ENCODE results near the gene CNTNAP2.
A peak's percentile ranks its signal among the peaks of the same experiment; 100 is the strongest.
"Not testable (repeated sequence)": the region's sequence is repeated elsewhere in the genome, so short reads cannot be mapped to it uniquely, and the experiment has no call there.

Gene CNTNAP2

DNA sequence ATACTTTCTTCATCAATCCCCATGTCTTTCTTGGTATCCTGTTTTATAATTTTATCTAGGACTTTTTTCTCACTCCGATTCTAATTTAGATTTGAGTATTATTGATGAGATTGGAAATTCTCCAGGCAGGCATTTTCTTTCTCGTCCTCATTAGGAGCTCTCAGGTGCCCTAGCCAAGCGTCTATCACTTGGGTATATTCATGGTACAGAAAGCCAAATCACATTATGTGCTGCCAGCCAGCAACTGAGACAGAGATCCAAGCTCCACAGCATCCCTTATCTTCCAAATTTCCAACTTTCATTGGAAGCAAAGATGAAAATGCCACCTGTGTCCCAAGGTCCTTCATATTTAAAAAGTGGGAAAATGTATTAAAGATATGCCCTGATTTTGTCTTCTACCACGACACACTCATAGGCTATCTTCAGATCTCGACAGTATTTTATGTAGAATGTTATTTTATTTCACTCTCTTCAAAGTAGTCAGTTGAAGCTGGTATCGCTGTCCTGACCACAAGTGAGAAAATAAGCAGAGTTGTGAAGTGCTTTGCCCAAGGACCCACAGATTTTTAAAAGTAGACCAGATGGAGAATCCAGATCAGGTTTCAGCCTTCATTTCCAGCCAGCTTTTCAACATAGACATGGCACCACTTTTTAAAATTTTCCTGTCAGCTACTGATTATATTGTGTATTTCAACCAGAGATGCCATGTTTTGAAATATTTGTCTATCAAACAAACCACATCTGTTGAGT, 773.4 kb downstream of the CNTNAP2 start:
- no peak for DNase-seq (ENCODE audit: low read depth)

DNA sequence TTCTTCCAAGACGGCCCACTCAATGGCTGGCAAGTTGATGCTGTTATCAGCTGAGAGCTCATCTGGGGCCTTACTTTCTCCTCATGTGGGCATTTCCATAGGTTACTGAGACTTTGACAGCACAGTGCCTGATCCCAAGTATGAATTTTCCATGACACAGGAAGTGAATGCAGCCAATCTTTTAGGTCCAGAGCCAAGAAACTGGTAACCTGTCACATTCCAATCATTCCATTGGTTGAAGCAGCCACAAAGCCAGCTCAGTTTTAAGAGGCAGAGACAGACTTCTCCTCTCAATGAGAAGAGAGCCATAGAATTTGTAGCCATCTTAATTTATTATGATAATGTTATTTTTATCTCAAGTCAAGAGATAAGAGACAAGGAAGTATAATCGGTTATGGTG, 775.5 kb downstream of the CNTNAP2 start:
- DNase-seq (ENCODE audit: low read depth) = no peak

DNA sequence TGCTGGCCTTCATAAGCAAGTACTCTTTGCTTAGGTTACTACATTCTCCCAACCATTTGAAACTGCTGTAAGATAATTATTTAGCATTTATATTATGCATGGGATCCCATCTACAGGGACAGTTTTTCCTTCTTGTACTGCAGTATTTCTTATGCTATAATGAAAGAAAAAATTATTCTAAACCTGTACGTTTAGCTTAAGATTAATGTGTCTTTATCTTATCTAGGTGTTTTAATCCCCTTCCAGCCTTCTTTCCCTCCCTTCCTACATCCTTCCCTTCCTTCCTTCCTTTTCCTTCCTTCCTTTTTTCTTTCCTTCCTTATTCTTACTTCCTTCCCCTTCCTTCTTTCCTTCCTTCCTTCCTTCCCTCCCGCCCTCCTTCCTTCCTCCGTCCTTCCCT, 778.3 kb downstream of the CNTNAP2 start:
- DNase-seq (ENCODE audit: low read depth) = no peak

DNA sequence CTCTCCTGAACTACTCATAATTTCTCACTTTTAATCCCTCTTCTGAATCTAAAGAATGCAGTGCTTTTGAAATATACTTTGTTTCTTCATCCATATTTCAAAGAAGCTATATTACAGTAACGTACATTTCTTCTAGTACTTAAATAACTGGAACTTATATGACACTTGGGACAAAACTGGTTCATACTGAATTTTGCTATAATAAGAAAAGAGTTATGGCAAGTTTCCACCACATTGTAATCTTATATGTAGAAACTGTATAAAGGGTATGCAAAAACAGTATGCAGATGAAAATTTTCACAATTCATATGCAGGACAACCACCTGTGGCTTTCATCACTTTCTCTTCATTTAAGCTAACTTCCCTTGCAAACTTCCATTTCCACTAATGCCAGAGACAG, 785.7 kb downstream of the CNTNAP2 start:
- no peak for DNase-seq (ENCODE audit: low read depth)

DNA sequence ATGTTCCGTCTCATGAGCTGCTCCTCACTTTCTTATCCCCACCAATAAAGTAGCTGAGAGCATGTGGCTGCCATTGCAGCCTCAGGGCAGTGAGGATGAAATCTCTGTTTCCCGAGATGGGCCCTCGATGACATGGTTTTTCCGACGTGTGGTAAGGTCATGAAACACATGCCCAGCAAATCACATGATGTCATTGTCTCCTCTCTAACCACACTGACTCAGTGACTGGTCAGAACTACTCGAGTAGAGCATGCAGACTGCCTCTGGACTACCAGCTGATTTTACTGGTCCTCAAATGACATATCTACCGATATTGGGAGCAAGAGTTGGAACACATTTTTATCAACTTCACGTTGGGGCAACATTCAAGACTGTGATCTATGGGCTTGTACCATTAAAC, 786.1 kb downstream of the CNTNAP2 start:
- no peak for DNase-seq (ENCODE audit: low read depth)

DNA sequence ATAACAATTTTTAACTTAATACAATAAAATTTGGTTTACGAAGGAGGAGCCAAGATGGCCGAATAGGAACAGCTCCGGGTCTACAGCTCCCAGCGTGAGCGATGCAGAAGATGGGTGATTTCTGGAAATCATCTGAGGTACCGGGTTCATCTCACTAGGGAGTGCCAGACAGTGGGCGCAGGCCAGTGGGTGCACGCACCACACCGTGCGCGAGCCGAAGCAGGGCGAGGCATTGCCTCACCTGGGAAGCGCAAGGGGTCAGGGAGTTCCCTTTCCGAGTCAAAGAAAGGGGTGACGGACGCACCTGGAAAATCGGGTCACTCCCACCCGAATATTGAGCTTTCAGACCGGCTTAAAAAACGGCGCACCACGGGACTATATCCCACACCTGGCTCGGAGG, 789.1 kb downstream of the CNTNAP2 start:
- not testable (repeated sequence) for DNase-seq (ENCODE audit: low read depth)

DNA sequence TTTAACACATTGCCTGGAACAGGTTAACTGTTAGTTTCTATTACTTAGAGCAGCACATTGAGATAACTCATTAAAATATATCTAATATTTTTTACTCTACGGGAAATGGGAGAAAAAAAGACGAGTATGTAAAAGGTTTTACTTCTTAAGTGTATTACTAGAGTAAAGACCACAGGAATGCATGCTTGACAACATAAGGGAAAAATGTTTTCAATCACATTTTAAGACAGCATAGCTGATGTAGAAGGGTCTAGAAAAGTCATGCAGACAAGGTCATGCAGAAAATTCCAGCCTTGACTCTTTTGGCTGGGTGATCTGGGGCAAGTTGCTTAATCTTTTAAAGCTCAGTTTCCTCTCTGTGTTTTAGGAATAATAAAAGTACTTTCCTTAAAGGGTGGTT, 806.2 kb downstream of the CNTNAP2 start:
- no peak for DNase-seq (ENCODE audit: low read depth)

DNA sequence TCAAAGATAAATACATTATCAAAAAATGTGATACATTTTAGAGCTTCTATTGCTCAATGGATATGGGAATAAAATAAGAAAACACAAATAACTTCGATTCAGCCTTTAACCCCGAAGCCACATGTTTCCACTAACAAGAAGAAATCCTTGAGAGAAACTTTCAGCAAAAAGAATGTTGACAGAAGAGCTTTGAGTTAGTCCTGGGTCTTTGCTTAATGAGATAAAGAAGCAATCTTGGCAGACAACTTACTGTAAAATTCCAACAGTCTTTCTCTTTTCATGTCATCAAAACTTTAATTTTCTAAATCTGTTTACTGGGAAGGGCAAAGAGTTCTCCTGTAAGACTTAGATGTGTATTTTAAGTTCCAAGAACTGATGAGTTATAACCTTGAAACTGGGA, 810.2 kb downstream of the CNTNAP2 start:
- no peak for DNase-seq (ENCODE audit: low read depth)

DNA sequence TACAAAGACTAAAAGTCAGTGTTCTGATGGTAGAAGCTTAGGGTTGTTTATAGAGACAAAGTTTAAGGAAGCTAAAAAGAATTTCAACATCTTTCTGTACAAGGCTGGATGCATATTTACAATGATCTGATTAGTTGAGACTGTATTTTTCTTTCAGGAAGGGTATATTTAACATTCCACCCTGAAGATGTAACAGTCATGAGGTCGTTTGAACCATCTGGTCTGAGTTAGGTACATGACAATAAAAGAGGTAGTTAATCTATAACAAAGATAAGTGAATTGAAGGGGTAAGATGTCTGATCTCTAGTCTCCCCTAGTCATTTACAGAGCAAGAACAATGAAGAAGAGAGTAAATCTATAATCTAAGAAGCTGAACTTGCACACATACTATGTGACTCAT, 821.2 kb downstream of the CNTNAP2 start:
- no peak for DNase-seq (ENCODE audit: low read depth)

DNA sequence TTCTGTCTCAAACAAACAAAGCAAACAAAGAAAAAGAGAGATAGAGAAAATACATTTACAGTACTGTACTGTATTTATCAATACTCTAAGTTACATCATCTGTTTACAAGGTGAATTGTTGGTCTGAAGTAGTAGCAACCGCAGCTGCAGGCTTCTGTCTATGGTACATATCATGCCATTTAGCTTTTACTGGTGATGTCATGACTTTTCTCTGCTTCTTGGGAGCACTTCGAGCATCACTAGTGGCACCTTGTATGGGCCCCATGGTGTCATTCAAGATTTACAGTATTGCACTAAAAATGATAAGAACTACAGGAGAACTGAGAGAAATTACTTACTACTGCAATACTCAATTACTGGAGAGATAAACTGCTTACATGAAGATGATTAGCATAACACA, 826.9 kb downstream of the CNTNAP2 start:
- no peak for DNase-seq (ENCODE audit: low read depth)

DNA sequence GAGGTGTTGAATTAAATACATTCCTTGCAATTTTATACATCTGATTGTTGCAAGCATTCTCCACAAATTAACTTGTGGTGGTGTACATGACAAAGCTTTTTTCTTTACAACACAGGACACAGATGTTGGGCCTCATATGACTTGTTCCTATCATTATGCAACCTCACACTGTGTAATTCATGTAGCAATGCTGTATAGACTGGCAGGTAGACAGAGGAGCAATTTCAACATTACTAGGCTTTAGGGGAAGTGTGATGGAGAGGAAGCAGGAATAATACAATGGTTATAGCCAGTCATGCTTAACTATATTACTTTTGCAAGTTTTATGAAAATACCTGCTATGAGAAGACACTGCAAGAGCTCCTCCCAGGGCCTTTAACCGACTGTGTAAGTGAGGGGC, 832.1 kb downstream of the CNTNAP2 start:
- DNase-seq (ENCODE audit: low read depth) = no peak

DNA sequence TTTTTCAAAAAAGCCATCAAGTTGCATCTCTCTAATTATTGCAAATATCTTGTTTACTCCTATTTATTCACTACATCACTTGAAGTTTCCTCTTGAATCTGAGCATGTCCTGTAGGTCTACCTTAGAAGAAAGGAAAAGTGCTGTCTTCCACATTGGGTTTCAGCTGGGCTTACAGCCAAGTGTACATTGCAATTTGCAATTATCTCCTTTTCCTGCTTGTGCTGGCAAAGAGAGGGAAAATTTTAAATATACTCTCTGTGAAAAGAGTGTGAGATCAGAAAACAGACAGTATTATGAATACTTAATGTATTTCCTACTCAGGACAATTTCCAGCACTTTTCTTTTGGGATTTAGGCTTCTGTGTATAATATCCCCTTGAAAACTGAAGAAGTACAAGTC, 839.7 kb downstream of the CNTNAP2 start:
- DNase-seq (ENCODE audit: low read depth) = no peak

DNA sequence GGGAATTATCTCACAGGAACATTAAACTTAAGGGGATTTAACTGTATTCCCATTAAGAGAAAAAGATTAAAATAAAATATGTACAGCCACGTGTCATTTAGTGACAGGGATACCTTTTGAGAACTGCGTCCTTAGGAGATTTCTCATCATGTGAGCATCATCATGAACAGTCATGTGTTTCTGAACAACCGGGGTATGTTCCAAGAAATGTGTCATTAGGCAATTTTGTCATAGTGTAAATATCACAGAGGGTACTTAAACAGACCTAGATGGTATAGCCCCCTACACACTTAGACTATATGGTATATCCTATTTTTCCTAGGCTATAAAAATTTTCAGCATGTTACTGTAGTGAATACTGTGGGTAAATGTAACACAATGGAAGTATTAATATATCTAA, 840.3 kb downstream of the CNTNAP2 start:
- DNase-seq (ENCODE audit: low read depth) = no peak

DNA sequence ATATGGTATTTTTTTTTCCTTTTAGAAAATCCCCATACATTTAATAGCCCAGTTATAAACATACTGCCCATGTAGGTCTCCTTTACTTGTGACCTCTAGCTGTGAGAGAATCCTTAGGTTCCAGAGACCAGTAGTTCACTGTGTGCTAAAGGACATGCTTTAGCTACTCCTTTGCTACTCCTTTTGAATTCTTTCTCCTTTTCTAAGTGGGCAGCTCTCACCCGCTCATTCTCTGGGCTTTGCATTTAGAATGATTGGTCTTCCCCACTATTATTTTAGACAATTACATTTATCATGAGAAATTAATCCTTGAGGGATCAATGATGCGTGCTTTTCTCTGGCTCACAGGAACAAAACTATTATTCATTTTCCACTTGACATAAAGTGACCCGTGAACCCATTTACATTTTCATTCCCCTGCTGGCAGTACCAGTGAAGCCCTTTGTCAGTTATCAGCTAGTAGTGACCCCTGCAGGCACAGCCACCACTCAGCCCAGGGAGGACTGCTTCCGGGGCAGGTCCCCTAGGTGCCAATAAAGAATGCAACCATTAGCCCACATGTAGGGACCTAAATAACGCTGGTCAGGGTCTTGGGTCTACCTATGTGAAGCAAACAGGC, 844.3 kb downstream of the CNTNAP2 start:
- no peak for DNase-seq (ENCODE audit: low read depth)

DNA sequence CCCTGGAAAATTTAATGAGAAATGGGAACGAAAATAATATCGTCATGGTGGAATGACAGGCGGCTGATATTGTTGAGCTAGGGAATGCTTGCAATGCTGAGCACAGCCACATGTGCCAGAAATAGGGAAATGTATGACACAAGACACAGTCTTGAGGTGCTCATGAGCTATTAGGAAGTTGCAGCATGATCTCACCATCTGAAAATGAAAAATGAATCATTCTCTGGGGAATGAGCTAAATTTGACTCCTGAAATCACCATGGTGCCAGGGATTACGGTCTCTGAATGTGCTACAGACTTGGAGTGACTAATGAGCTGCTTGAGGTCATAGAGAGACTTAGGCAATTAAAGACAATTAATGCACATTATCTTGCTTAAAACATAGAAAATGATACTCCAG, 845.0 kb downstream of the CNTNAP2 start:
- peak; percentile 43 for DNase-seq (ENCODE audit: low read depth)

DNA sequence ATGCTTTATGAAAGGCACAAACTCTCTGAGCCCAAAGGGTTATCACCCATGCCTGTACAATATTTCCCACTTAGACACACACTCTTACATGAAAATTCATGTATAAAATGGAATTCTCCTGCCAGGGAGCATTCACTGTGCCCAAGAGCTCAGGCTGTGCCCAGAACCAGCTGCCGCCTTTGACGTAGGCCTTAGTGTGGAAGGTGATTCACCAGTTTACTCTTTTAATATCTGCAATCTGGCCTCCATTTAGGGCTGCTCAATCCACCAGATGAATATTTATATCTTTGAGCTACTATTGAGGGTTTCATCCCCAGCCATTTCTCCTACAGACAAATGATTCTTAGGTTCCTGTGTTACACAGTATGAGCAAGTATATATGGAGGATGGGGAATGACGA, 849.7 kb downstream of the CNTNAP2 start:
- DNase-seq (ENCODE audit: low read depth) = no peak

DNA sequence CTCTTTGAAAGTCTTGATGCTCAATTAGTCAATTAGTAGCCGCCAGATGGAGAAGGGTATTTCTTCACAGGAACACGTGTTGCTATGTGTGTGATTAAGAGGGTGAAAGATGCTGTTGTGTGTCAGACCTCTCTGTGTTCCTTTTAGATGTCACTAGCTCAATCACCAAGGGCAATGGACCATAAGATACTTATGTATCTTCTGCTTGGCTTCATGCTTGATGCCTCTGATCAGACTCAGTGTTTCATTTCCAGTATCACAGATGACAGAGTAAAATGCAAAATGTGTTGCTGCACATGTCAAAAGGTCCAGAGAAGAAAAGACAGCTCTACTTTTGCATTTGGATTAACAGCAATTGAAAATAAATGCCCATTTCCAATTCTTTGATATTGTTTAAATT, 865.9 kb downstream of the CNTNAP2 start:
- no peak for DNase-seq (ENCODE audit: low read depth)

DNA sequence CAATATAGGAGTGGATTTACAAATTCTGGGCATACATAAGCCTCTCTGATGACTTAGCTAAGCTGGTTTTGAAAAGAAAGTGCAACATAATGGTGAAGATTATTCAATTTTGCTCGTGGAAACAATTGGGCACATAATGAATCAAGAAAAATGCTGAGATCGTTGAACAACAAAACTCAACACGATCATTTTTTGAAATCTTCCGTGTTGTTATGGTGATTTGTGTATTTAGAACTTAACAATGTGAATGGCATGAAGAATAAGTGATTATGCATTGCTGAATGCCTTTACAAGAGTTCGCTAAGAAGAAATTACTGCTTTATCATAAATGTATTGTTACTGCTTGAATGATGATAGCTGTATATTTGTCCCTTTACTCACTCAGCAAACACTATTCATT, 875.0 kb downstream of the CNTNAP2 start:
- no peak for DNase-seq (ENCODE audit: low read depth)

DNA sequence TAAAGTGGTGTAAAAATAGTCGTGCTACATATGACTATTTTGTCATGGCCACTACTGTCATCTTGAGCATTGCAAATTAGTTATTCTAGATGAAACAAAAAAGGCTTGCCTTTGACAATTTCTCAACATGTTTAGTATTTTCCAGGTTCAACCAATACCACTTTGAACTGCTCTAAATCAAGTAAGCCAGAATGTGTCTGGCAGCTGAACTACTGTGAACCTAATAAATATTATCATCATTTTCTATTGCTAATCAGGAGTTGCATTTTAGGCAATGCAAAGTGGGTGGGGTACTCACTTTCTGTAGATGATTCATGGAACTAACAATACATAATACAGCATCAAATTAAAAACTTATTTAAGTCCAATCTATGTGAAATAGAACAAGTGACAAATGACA, 877.2 kb downstream of the CNTNAP2 start:
- DNase-seq (ENCODE audit: low read depth) = no peak

DNA sequence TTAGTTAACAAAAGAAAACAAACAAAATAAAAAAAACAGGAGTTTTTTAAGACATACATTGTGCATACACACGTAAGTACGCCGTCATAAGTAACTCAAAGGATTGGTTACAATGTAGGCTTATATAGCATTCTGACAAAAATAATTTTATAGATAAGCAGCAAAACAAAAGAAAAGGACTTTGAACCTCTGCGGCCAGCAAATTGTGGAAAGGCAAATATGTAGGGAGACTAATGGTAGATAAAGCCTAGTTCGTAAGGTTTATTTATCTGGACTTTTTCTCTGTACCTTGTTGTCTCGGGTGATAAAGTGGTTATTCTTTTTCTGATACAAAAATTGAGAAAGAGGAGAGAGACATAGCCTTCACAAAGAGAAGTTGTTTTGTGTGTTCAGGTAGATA, 891.9 kb downstream of the CNTNAP2 start:
- DNase-seq (ENCODE audit: low read depth) = no peak

DNA sequence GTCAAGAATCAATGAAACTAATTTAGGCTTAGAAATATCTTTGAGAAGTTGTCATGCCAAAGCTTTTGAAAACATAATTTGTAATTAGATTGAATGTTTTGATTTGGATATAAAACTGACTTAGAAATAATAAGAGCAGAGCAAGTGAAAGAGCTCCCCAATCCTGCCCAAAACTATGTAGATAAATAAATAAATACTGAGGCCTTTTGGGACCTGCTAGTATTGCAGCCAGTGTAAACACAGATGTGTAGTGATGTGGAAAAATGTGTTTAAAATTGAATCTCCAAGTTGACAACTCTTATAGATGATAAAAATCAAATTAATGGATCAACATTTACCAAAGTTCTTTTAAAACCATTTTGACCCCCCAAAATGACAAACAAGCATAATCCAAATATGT, 896.1 kb downstream of the CNTNAP2 start:
- no peak for DNase-seq (ENCODE audit: low read depth)

DNA sequence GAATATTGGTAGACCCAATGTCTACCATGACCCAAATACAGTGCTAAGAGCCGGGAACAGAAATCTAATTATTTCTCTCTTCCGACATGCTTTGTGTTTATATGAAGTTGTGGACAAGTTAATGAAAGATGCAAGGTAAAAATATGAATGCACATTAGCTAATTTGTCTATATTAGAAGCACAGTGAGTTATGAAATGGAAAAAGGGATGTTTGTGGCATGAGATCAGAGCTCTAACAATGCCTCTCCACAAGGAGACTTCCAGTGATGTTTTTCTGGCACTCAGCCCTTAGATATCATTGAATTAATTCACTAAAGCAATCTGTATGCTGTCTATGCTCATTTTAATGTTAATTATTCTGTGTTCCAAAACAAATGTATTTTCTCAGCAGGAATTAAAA, 897.2 kb downstream of the CNTNAP2 start:
- peak; percentile 6 for DNase-seq (ENCODE audit: low read depth)

DNA sequence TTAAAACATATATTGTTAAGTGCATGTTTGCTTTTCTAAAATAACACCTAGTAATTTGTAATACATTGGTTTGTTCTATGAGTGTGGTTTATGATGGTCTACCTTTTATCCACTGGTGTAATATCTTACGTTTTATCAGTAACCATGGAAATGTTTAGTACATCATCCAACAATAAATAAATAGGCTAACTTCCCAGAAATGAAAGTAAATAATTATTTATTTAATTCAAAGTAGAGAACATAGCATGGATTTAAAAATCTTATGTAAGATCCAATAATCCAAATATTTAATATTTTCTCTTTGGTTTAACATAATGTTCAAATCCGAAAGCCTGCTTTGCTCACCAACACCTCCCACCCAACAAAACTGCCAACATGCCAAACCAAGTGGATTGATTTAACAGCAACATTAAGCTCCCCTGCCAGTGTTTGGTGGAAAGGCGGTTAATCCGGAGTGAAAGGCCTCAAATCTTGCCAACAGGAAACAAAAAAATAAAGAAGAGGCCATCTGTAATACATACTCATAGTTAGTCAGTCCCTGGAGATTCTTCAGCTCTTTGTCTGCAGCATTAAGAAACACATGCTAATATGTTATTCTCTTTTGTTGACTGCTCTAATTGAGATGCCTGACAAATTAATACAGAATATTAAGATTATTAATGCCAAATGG, 897.8 kb downstream of the CNTNAP2 start:
- no peak for DNase-seq (ENCODE audit: low read depth)

DNA sequence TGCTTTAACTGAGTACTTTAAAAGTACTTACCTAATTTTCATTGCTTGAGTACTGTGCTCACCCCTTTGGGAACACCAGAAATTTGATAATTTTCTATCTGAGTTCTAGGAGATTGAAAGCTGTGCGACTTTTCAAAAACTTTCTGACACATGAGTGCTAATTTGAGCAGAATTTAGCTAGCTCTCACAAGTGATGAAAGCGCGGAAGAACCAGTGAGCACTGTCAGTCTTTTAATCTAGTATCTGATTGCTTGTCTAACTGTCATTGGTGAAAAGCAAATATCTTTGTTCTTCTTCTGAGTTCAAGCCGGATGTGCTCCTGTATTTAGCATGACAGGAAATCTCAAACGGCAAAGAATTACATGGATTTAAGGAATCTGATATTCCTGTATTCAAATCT, 899.4 kb downstream of the CNTNAP2 start:
- no peak for DNase-seq (ENCODE audit: low read depth)
